Stimulated activated CD8-positive, alpha-beta memory T cell treated with anti-CD3 and anti-CD28 coated beads, Interleukin-2, amount 100 ng/mL, for 1 hour (primary cell): ENCODE data around the gene BCKDK.

Experiments
- DNase-seq, 2 donors: peaks; one replicate each; pipeline ENCODE4 v3.0.0-alpha.2; 2020; ENCODE audit warnings: low read depth in 2 of 2

The BCKDK gene

GRCh38 chr16:31108035-31108793, at the start of gene BCKDK:
Gene BCKDK, plus strand, starts transcription at chr16:31108386. Its CDS starts 838 bp downstream, at chr16:31109224.
- peak; percentile 21 to 27 for DNase-seq

- DNase-seq = no peak
These were observed 46.9 kb upstream of the BCKDK start for GRCh38 chr16:31061126-31061812.

GRCh38 chr16:31061813-31062440, 46.3 kb upstream of the BCKDK start:
- DNase-seq = no peak

GRCh38 chr16:31063495-31063842, 44.7 kb upstream of the BCKDK start:
- DNase-seq = no peak

- DNase-seq = no peak
These were observed 44.2 kb upstream of the BCKDK start for GRCh38 chr16:31063843-31064611.

- no peak for DNase-seq
These were observed 43.2 kb upstream of the BCKDK start for GRCh38 chr16:31064882-31065461.

GRCh38 chr16:31067342-31067741, 40.8 kb upstream of the BCKDK start:
- DNase-seq = no peak

GRCh38 chr16:31071861-31072260, 36.3 kb upstream of the BCKDK start:
- no peak for DNase-seq

GRCh38 chr16:31072540-31073141, 35.5 kb upstream of the BCKDK start:
- DNase-seq = no peak

GRCh38 chr16:31073142-31073969, 34.8 kb upstream of the BCKDK start:
- peak; percentile 72 to 78 for DNase-seq

GRCh38 chr16:31073970-31074813, 34.0 kb upstream of the BCKDK start, which contains the start of the genes ZNF646 and ZNF668:
Gene ZNF646, plus strand, starts transcription at chr16:31074422. Its CDS starts 1,903 bp downstream, at chr16:31076325.
Gene ZNF668, minus strand, starts transcription at chr16:31074240. Its CDS starts 9,781 bp downstream, at chr16:31064459.
- DNase-seq = peak; percentile 95 to 96

- no peak for DNase-seq
These were observed 33.4 kb upstream of the BCKDK start for GRCh38 chr16:31074814-31075183.

GRCh38 chr16:31076319-31076718, 31.9 kb upstream of the BCKDK start:
- DNase-seq = no peak

- DNase-seq = no peak
These were observed 31.2 kb upstream of the BCKDK start for GRCh38 chr16:31077024-31077423.

GRCh38 chr16:31077592-31078396, 30.4 kb upstream of the BCKDK start:
- no peak for DNase-seq

- no peak for DNase-seq
These were observed 29.4 kb upstream of the BCKDK start for GRCh38 chr16:31078597-31079341.

- no peak for DNase-seq
These were observed 28.7 kb upstream of the BCKDK start for GRCh38 chr16:31079342-31079944.
